AG04450 (cell line): ENCODE measurements around the gene SFI1. TPM values are rescaled to one million over a fixed set of nuclear protein-coding genes. Genes with fewer than 3 reads are reported as not detected.
A peak's percentile ranks its signal among the peaks of the same experiment; 100 is the strongest.

Source experiments
- CTCF ChIA-PET: fragments of 300-600, 350-600 bp; formaldehyde crosslinking; extraction: SDS; loops from one replicate; lab custom pipeline; 2022; ENCODE audit warnings: antibody characterized with exemption, inconsistent platforms; lab: Charles Lee
- POLR2A ChIA-PET: fragments of 350-600 bp; formaldehyde crosslinking; extraction: SDS; loops from one replicate; lab custom pipeline; 2021; ENCODE audit warnings: antibody characterized with exemption, inconsistent platforms; lab: Yijun Ruan, JAX
- DNase-seq: peaks from one replicate; pipeline ENCODE4 v3.0.0-alpha.2; 2011; ENCODE audit warnings: low read depth, low spot score
- H3K27ac ChIP-seq: one replicate; pipeline ENCODE4 v1.5.1; 2012; ENCODE audit warnings: low read depth, low read length, control low read depth
- H3K27me3 ChIP-seq: one replicate; pipeline ENCODE4 v1.6.0; 2012; ENCODE audit warnings: low read length; ENCODE audit not compliant: control insufficient read depth, insufficient read depth
- H3K4me3 ChIP-seq: 2 replicates; pipeline ENCODE4 v1.5.1; 2011; ENCODE audit warnings: mild to moderate bottlenecking, low read depth, low read length, control low read depth
- H3K9me3 ChIP-seq: 2 replicates; pipeline ENCODE4 v1.5.1; 2012; ENCODE audit warnings: low read length; ENCODE audit not compliant: control insufficient read depth, insufficient read depth
- polyA plus RNA-seq: library from polyadenylated mRNA; depleted of rRNA; stranded (reverse); fragments of >200 nt; gene quantifications from 2 replicates; pipeline ENCODE4 v1.2.3, GENCODE V29; 2011
- TF ChIP-seq, protein P1 (sequence below): IDR thresholded peaks from 2 replicates; pipeline ENCODE4 v1.5.1; 2011; ENCODE audit warnings: low read depth, low read length, control low read depth, inconsistent platforms

Gene SFI1
- polyA plus RNA-seq, 1 experiment: 4.1 TPM

DNA sequence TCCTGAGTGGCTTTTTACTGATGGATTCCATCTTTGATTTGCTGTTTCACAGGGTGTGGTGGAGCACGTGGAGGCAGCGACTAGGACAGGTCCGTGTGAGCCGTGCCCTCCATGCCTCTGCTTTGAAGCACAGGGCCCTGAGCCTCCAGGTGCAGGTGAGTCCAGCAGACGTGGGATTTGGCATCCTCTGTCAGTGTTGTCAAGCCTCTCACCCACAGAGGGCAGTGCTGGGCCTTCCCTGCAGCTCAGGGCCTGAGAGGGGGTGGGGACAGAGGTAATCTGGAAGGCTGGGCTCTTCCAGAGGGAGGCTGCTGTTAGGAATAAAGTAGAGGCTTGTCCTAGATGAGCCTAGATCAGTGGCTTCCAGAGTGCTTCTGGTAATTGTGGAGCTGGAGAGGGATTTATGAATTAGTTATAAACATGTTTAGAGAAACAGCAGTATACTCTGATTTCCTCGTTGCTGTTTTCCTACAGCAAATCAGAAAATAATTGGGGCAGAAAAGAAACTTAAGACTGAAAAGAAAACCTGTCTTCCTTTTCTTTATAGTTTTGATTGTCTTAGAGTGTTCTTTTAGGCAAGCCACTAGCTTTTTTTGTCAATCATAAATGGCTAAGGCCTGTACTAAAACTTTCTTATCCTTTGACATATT lies 65.0 kb downstream of the SFI1 start:
- Histone ChIP-seq H3K27ac (no peak overlapping the region), H3K9me3 (no peaks in the 10 kb centered on the region), H3K27me3 (no peaks in the 10 kb centered on the region), H3K4me3 (no peak overlapping the region)
- TF ChIP-seq, protein P1, sequence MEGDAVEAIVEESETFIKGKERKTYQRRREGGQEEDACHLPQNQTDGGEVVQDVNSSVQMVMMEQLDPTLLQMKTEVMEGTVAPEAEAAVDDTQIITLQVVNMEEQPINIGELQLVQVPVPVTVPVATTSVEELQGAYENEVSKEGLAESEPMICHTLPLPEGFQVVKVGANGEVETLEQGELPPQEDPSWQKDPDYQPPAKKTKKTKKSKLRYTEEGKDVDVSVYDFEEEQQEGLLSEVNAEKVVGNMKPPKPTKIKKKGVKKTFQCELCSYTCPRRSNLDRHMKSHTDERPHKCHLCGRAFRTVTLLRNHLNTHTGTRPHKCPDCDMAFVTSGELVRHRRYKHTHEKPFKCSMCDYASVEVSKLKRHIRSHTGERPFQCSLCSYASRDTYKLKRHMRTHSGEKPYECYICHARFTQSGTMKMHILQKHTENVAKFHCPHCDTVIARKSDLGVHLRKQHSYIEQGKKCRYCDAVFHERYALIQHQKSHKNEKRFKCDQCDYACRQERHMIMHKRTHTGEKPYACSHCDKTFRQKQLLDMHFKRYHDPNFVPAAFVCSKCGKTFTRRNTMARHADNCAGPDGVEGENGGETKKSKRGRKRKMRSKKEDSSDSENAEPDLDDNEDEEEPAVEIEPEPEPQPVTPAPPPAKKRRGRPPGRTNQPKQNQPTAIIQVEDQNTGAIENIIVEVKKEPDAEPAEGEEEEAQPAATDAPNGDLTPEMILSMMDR: peak; percentile 94
- DNase-seq: peak; percentile 47
- ChIA-PET POLR2A (interaction anchor here (0.7 to 1.7 kb wide), 2 partner anchors 69 to 73 kb away, joined by 5 to 6 read pairs; no protein-coding TSS in a partner anchor), CTCF (interaction anchor here (0.5 to 3.5 kb wide), 21 partner anchors 9 to 409 kb away, joined by 3 to 62 read pairs (median 5); no protein-coding TSS in a partner anchor)

DNA sequence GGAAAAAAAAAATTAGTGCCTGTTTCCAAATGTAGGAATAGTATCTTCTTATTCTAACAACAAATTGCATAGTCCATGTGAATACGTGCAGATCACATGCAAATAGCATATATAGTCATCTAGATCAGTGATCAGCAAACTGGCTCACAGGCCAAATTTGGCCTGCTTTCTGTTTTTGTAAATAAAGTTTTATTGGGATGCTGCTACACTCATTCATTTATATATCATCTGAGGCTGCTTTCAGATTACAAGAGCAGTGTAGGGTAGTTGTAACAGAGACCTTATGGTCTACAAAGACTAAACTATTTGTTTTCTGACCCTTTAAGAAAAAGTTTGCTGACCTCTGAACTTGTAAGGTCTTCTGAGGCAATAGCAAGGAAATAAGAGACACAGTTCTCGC lies 65.6 kb downstream of the SFI1 start:
- POLR2A ChIA-PET: interaction anchor here (0.7 to 1.7 kb wide), 2 partner anchors 68 to 73 kb away, joined by 5 to 6 read pairs; no protein-coding TSS in a partner anchor
- no peak for DNase-seq
- H3K27ac ChIP-seq: no peak overlapping the region

DNA sequence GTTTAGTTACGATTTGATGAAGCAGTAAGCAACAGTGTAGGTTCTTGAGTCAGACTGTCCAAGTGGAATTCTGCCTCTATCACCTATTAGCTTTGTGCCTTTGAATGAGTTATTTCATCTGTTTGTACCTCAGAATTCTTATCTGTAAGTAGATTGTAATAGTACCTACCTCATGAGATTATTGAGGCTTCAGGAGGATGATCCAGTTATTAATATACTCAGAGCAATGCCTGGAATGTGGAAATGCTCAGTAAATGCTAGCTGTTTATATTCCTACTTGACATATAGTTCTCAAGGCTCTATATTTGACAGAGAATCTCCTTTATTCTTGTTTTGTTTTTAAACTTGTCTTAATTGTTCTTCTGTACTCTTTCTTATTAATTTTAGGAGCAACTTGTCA lies 70.1 kb downstream of the SFI1 start:
- Histone ChIP-seq H3K27me3 (no peaks in the 10 kb centered on the region), H3K27ac (no peak overlapping the region), H3K4me3 (no peak overlapping the region), H3K9me3 (no peaks in the 10 kb centered on the region)
- TF ChIP-seq, protein P1: no peak
- ChIA-PET CTCF (interaction anchor here (1.2 to 3.1 kb wide), 2 partner anchors 10 to 404 kb away, joined by 3 to 21 read pairs; no protein-coding TSS in a partner anchor), POLR2A (no interaction called here)
- no peak for DNase-seq

More for the DNA sequence above, 65.6 kb downstream of the SFI1 start:
- TF ChIP-seq, protein P1: no peak
- no peak overlapping the region for H3K4me3 ChIP-seq
- no peaks in the 10 kb centered on the region for H3K27me3 ChIP-seq
- CTCF ChIA-PET: interaction anchor here (0.5 to 3.5 kb wide), 20 partner anchors 8 to 408 kb away, joined by 3 to 62 read pairs (median 5); no protein-coding TSS in a partner anchor
- H3K9me3 ChIP-seq: no peaks in the 10 kb centered on the region

DNA sequence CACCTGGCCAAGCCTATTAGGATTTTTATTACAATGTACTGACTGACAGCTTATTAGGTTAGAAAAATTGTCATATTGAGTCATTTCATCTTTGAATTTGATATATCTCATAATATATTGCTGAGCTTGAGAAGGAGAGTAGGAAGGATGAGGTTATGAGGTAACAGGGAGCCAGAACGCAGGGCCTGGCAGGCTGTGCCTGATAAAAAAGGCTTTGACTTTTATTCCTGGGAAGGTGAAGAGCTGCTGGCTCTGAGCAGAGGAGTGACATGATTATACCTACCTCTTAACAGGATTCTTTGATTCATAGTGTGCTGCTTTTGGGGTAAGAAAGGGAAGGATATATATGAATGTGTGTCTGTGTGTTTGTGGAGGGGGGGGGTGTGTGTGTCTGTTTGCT lies 70.9 kb downstream of the SFI1 start:
- TF ChIP-seq, protein P1: no peak
- DNase-seq: no peak
- Histone ChIP-seq H3K4me3 (no peak overlapping the region), H3K9me3 (no peaks in the 10 kb centered on the region), H3K27me3 (no peaks in the 10 kb centered on the region), H3K27ac (no peak overlapping the region)
- CTCF ChIA-PET: interaction anchor here (1.2 to 3.1 kb wide), 2 partner anchors 11 to 403 kb away, joined by 3 to 21 read pairs; no protein-coding TSS in a partner anchor
- POLR2A ChIA-PET: no interaction called here

DNA sequence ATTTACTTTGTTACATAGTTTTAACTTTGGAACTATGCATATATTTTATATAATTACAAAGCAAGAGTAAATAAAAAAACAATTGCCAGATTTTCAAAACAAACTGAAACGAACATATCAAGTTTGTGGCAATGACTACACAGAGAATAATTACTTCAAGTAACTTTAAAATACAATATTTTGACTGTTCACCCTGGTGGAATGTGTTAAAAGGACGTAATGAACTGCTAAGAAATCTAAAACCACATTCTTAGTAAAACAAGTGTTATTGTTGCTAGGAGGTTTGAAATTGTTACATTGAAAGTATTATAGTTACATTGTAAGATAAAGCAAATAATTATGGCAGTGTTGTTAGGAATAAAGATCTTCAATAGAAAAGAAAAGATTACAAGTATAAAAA lies 71.4 kb downstream of the SFI1 start:
- TF ChIP-seq, protein P1: no peak
- H3K4me3 ChIP-seq: no peak overlapping the region
- ChIA-PET CTCF (interaction anchor here (0.6 to 3.1 kb wide), 2 partner anchors 11 to 66 kb away, joined by 7 to 21 read pairs; no protein-coding TSS in a partner anchor), POLR2A (no interaction called here)
- H3K27ac ChIP-seq: no peak overlapping the region
- no peaks in the 10 kb centered on the region for H3K27me3 ChIP-seq
- H3K9me3 ChIP-seq: no peaks in the 10 kb centered on the region
- DNase-seq: no peak
